Hypothalamus (tissue), 51 donors: ENCODE data around the gene GSDMA.

ENCODE experiments used
- DNase-seq, 51 donors: peaks; one replicate each; lab custom pipeline; 2025; lab: John Stamatoyannopoulos, UW

The GSDMA gene

GRCh38 chr17:39954876-39955275 is 7.9 kb upstream of the GSDMA start:
- no peak for DNase-seq

GRCh38 chr17:39955726-39956225 is 7.0 kb upstream of the GSDMA start:
- DNase-seq, result no peak

DNA sequence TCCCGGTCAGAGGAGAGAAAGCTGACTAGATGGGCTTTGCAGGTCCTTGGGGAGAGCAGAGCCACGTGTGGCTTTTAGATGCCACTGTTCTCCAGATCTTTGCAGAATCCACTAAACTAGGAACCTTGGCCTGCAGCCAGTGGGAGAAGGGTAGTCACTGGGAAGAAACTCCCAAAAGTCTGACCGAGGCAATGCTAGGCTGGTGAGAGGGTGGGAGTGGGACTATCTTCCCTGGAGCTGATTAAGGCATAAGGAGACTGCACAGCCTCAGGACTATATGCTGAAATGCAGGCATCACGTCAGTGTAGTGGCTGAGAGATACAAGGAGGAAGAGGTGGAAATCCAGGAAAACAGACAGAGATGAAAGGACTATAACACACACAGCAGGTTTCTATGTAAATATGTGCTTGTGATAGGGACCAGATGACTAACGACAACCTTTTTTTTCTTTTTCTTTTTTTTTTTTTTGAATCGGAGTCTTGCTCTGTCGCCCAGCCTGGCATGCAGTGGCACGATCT is 2.2 kb upstream of the GSDMA start:
- no peak for DNase-seq

GRCh38 chr17:39963829-39964228 is 1.0 kb downstream of the GSDMA start:
- DNase-seq, result no peak

DNA sequence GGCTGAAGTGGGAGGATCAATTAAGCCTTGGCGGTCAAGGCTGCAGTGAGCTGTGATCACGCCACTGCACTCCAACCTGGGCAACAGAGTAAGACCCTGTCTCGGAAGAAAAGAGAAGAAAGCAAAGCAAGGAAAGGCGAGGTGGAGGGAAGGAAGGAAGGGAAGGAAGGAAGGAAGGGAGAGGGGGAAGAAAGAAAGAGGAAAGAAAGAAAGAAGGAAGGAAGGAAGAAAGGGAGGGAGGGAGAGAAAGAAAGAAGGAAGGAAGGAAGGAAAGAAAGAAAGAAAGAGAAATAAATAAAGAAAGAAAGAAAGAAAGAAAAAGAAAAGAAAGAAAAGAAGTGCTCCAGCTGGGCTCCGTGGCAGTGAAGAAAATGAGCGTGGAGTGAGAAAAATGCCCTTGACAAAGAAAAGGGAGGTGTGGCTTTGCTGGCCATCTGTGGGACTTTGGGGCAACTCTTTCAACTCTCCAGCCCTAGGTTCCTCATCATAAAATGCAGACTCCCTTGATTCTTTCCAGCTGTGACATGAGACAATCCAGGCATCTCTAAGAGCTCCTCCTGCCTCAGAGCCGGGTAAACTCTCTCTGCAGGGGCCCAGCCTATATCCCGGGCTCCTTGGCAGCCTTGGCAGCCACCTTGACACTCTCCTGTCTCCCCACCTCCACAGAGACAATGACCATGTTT is 2.4 kb downstream of the GSDMA start:
- DNase-seq, result no peak

DNA sequence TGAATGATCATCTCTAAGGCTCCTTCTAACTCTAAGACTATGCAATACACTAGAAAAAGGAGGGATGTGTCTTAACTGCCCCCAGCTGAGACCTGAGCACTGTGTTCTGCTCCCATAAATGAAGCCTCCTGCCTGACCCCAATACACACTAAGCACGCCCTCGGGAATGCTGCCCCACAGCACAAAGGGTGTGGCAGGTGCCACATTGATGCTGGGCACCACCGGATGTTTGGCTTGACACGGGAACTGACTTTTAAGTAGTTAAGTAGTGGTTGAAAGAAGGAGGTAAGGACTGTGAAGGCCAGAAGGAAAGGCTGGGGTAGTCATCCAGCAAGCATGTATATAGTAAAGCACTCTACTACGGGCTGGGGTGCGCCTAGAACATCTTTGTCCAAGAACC is 4.0 kb downstream of the GSDMA start:
- DNase-seq, result no peak

DNA sequence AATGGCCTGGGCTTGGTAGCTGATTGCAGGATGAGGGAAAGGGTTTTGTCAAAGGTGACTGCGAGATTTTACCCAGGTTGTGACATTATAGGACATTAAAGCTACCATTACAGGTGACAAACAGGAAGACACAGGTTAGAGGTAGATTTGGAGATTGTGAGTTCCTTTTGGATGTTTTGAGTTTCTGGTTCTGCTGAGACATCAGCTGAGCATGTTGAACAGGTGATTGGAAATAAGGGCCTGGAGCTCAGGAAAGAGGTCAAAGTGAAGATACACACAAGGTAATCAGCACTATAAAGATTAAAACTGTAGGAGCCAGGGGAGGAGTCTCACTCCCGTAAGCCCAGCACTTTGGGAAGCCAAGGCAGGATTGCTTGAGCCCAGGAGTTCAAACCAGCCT is 6.0 kb downstream of the GSDMA start:
- DNase-seq, result no peak

DNA sequence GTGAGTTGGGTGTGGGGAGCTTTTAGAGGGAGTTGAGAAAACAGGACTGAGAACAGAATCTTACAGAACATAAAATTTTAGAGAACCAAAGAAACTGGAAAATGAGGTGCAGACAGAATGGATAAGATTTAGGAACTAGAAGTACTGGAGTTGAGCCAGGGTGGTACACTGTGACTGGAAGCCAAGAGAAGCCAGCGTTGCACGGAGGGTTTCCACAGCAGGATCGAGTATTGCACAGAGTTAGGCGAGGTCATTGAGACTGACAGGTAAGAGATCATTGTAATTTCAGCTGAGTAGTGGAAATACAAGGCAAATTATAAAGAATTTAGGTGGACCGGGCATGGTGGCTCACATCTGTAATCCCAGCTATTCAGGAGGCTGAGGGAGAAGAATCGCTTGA is 6.6 kb downstream of the GSDMA start:
- no peak for DNase-seq

- no peak for DNase-seq
These were observed 7.4 kb downstream of the GSDMA start for GRCh38 chr17:39970157-39970692.

GRCh38 chr17:39971076-39971603 is 8.3 kb downstream of the GSDMA start:
- no peak for DNase-seq

DNA sequence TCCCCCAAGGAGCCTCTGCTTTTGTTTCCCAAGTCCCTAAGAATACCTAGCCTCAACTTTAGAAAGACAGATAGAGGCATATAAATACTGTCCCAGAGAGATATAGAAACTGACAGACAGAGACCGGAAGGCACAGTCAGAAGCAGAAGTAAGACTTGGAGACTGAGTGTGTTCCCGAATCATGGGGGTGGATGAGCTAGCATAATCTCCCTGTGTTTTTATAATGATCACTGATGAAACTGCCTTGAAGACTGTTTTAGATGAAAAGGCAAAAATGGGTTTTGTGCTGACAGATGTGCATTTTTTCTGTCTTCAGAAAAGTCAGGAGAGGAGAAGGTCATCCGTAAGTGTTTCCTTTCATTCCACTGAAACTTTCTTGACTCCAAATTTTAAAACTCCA is 9.5 kb downstream of the GSDMA start:
- DNase-seq, result no peak

DNA sequence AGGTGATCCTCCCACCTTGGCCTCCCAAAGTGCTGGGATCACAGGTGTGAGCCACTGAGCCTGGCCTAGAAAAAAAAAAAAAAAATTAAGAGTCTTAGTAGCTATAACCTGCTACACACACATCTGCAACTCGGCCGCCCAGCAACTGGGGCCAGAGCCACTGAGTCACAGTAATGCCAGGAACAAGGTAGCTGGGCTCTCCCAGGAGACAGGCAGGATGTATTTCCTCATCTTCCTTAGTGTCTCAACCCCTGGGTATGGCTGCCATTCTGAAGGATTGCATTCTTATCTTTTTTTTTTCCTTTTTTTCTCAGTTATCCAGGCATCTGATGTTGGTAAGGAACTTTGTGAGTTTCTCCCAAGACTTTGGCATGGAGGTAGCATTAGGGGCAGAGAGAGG is 10.7 kb downstream of the GSDMA start:
- no peak for DNase-seq

GRCh38 chr17:39974433-39974832 is 11.6 kb downstream of the GSDMA start:
- DNase-seq, result no peak

GRCh38 chr17:39975801-39976200 is 13.0 kb downstream of the GSDMA start:
- DNase-seq, result no peak

- DNase-seq, result no peak
These were observed 16.3 kb downstream of the GSDMA start for GRCh38 chr17:39979016-39979670.

- DNase-seq, result peak in 7 of 51 donors; percentile 8 to 76 (median 34)
These were observed 17.1 kb downstream of the GSDMA start for GRCh38 chr17:39979893-39980350.

- peak; percentile 82 to 100 (median 98) for DNase-seq
These were observed 17.8 kb downstream of the GSDMA start, which contains the start of gene PSMD3 for GRCh38 chr17:39980351-39981206. Gene PSMD3 (plus strand): TSS chr17:39980807. CDS start chr17:39980971, 164 bp downstream.

GRCh38 chr17:39981207-39981741 is 18.5 kb downstream of the GSDMA start:
- peak in 1 of 51 donors; percentile 51 for DNase-seq

DNA sequence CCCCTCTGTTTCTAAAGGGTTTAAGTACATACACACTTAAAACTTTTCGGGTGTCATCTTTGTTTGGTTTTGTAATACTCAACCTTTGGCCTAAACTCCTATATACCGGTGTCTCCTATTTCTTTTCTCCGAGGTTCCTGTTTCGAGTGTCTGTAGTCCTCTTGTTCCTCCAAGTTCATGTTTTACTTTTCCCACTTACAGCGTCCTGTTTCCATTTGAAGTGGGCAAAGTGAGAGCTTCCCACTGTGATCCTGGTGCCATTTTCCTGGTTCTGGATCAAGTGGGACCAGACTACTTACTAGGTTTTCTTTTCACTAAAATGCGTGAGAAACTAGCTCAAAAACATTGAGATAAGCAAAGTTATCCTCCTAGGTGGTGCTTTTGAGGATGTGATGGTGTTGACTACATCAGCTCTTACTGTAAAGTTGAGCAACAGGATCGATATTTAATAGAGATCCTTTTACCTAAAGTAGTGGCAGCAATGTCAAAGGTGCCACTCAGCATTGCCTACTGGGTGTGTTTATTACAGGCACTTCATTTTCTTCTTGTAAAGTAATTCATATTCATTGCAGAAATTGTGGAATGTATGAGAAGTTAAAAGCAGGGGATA is 19.1 kb downstream of the GSDMA start:
- no peak for DNase-seq
